ENCODE results near the gene ITGA2.
A peak's percentile ranks its signal among the peaks of the same experiment; 100 is the strongest.

- TF ChIP-seq EZH2phosphoT487 (IDR thresholded peaks at IDR 0.05; ENCODE audit: low read depth, severe bottlenecking, unreplicated experiment), result no peak
- TF ChIP-seq EZH2 (IDR thresholded peaks at IDR 0.05; ENCODE audit: borderline replicate concordance), result no peak
- peak; percentile 28 for TF ChIP-seq CTCF (IDR thresholded peaks at IDR 0.05; ENCODE audit: poor library complexity)
These were observed 125.8 kb downstream of the ITGA2 start for GRCh38 chr5:53114988-53115387.
